K562 (cell line): ENCODE data around the gene NAV2. TPM values are rescaled to one million over a fixed set of nuclear protein-coding genes. Genes with fewer than 3 reads are reported as not detected.

Experiments
- ATAC-seq: fragments of 200-7000 bp; cut with Tn5 transposase; 3 replicates; pipeline ENCODE4 v1.9.1; 2020; ENCODE audit warnings: moderate library complexity
- BruUV-seq: library from RNA; stranded (reverse); fragments of 400-500 nt; replicated peaks from 2 replicates; lab custom pipeline; 2021; lab: Mats Ljungman, UMichigan
- CTCF ChIA-PET: fragments of 300-600 bp; formaldehyde crosslinking; extraction: SDS; loops from one replicate; lab custom pipeline; 2021; ENCODE audit warnings: low intra/inter-chr PET ratio; lab: Yijun Ruan, JAX
- POLR2A ChIA-PET: fragments of 300-600, 350-650 bp; sonication (Branson Sonifier 250); formaldehyde crosslinking; extraction: SDS; loops from one replicate; lab custom pipeline; 2021; ENCODE audit warnings: antibody characterized with exemption, inconsistent platforms; lab: Yijun Ruan, JAX
- DNase-seq, 4 experiments: peaks; one replicate each; pipeline versions ENCODE4 v3.0.0 to v3.0.0-alpha.2; 2011 to 2018; ENCODE audit warnings: low spot score in 3 of 4, mixed read lengths in 3 of 4; ENCODE audit errors: extremely low read depth in 1 of 4
- FAIRE-seq: peaks from 2 replicates; lab custom pipeline; 2011; peaks lifted over from hg19 to GRCh38; lab: Jason Lieb, UNC
- H2AFZ ChIP-seq: 2 replicates; pipeline ENCODE4 v1.6.0; 2011; ENCODE audit warnings: low read depth, low read length, control low read depth, inconsistent platforms
- H3K27ac ChIP-seq: fragments of 200-600 bp; 3 replicates; pipeline ENCODE4 v1.8.0; 2011; ENCODE audit warnings: low read depth, mild to moderate bottlenecking, control low read depth, inconsistent platforms, low read length, moderate library complexity, mixed read lengths; ENCODE audit errors: extremely low read depth
- H3K27me3 ChIP-seq, 2 experiments: fragments of 300-600 bp in 1 of 2; 2 replicates in 1 of 2; 3 replicates in 1 of 2; pipeline versions ENCODE4 v1.6.0 to v1.8.0; 2011; ENCODE audit warnings: inconsistent platforms in 2 of 2, low read length in 2 of 2, mild to moderate bottlenecking in 1 of 2, mixed read lengths in 1 of 2, moderate library complexity in 1 of 2; ENCODE audit not compliant: control insufficient read depth in 2 of 2, insufficient read depth in 2 of 2
- H3K36me3 ChIP-seq: fragments of 300-600 bp; 3 replicates; pipeline ENCODE4 v1.8.0; 2011; ENCODE audit warnings: mild to moderate bottlenecking, low read length, inconsistent platforms; ENCODE audit not compliant: control insufficient read depth, insufficient read depth
- H3K4me1 ChIP-seq, 2 experiments: fragments of 200-600 bp in 1 of 2; replicated peaks in 1 of 2; 2 replicates in 1 of 2; 3 replicates in 1 of 2; pipeline versions ENCODE4 v1.5.1 to v1.8.0; 2011; ENCODE audit warnings: inconsistent platforms in 2 of 2, low read length in 2 of 2, mild to moderate bottlenecking in 1 of 2, mixed read lengths in 1 of 2, moderate library complexity in 1 of 2; ENCODE audit not compliant: control insufficient read depth in 2 of 2, insufficient read depth in 2 of 2
- H3K4me2 ChIP-seq: 2 replicates; pipeline ENCODE4 v1.6.1; 2011; ENCODE audit warnings: low read length, control low read depth, inconsistent platforms, mixed read lengths; ENCODE audit not compliant: insufficient read depth
- H3K4me3 ChIP-seq: fragments of 200-600 bp; sonication (generic), shearing (Covaris generic); 2 replicates; pipeline ENCODE4 v1.5.1; 2016; ENCODE audit warnings: control low read depth, inconsistent platforms
- H3K79me2 ChIP-seq: fragments of 200-600 bp; 3 replicates; pipeline ENCODE4 v1.8.0; 2011; ENCODE audit warnings: low read length, inconsistent platforms; ENCODE audit not compliant: control insufficient read depth, insufficient read depth
- H3K9ac ChIP-seq, 2 experiments: 2 replicates each; pipeline versions ENCODE4 v1.6.0 to v1.6.1; 2011; ENCODE audit warnings: low read depth in 2 of 2, low read length in 2 of 2, control low read depth in 1 of 2, inconsistent platforms in 1 of 2, mild to moderate bottlenecking in 1 of 2, mixed read lengths in 1 of 2; ENCODE audit not compliant: insufficient read depth in 1 of 2
- H3K9me1 ChIP-seq: one replicate; pipeline ENCODE4 v1.6.0; 2011; ENCODE audit warnings: inconsistent platforms, mild to moderate bottlenecking, low read length, moderate library complexity; ENCODE audit not compliant: control insufficient read depth, insufficient read depth
- H3K9me3 ChIP-seq: replicated peaks from 2 replicates; pipeline ENCODE4 v1.5.1; 2011; ENCODE audit warnings: low read depth, low read length, inconsistent platforms; ENCODE audit not compliant: control insufficient read depth, insufficient read depth
- H4K20me1 ChIP-seq: replicated peaks from 2 replicates; pipeline ENCODE4 v1.6.1; 2011; ENCODE audit warnings: low read length, inconsistent platforms, mixed read lengths; ENCODE audit not compliant: control insufficient read depth, insufficient read depth
- PTTG1 ChIP-seq: fragments of 450-650 bp; IDR thresholded peaks from 2 replicates; pipeline ENCODE4 v1.6.1; 2016; ENCODE audit warnings: low read depth, mild to moderate bottlenecking, missing genetic modification characterization, missing compliant biosample characterization
- RAD21 ChIP-seq, 2 experiments: fragments of 250-450 bp in 1 of 2; fragments of 450-650 bp in 1 of 2; sonication (Bioruptor Pico) in 1 of 2; formaldehyde crosslinking in 1 of 2; IDR thresholded peaks in 1 of 2; conservative IDR thresholded peaks in 1 of 2; 2 replicates each; pipeline versions ENCODE4 v1.4.0 to v1.8.0; 2020 to 2022; ENCODE audit warnings: mild to moderate bottlenecking in 2 of 2, moderate library complexity in 1 of 2
- WGBS: fragments of 100-300 bp; shearing (Covaris generic); methylation state at CpG from one replicate; pipeline ENCODE4 v1.1.6; 2016; ENCODE audit warnings: low coverage, mixed read lengths; ENCODE audit not compliant: insufficient coverage; ENCODE audit errors: missing lambda C conversion rate; 5-methylcytosine and 5-hydroxymethylcytosine counted together
- in situ Hi-C: fragments of 300-500 bp; cut with MboI; formaldehyde crosslinking; loops from 4 replicates; pipeline ENCODE4 v1.15.0; 2018; ENCODE audit warnings: inconsistent platforms, mixed read lengths
- intact Hi-C: fragments of 100-400 bp; cut with micrococcal nuclease; formaldehyde crosslinking; loops from 2 replicates; pipeline ENCODE4 v1.14.2; 2022
- polyA plus RNA-seq, 8 experiments: library from polyadenylated mRNA; depleted of rRNA in 4 of 8; stranded (reverse) in 5 of 8; unstranded in 3 of 8; fragments of >200 nt; fragmentation: Nextera tagmentation in 2 of 8; fragmentation: Illumina TruSeq in 1 of 8; extraction: Ambion mirVana in 2 of 8; extraction: Trizol in 1 of 8; gene quantifications; 2 replicates each; pipeline versions ENCODE4 v1.2.1 to v1.2.3, GENCODE V29; 2011 to 2014; ENCODE audit warnings: inconsistent platforms in 1 of 8, missing spikeins in 1 of 8
- total RNA-seq, 7 experiments: library from RNA; depleted of rRNA in 6 of 7; stranded (reverse); fragments of >200 nt in 6 of 7; fragmentation: Illumina TruSeq in 2 of 7; extraction: Trizol in 2 of 7; gene quantifications; 2 replicates each; pipeline versions ENCODE4 v1.2.1 to v1.2.3, GENCODE V29; 2011 to 2021; ENCODE audit warnings: low replicate concordance in 1 of 7
- TF ChIP-seq, protein P1 (sequence below), 3 experiments: IDR thresholded peaks in 2 of 3; conservative IDR thresholded peaks in 1 of 3; 2 replicates each; pipeline ENCODE4 v1.5.1; 2011 to 2012; ENCODE audit warnings: low read length in 3 of 3, mild to moderate bottlenecking in 3 of 3, control low read depth in 2 of 3, improper control_type of control experiment in 1 of 3, inconsistent platforms in 1 of 3, low read depth in 1 of 3, mixed read lengths in 1 of 3, moderate library complexity in 1 of 3; ENCODE audit not compliant: insufficient read depth in 2 of 3

Gene NAV2
- total and polyA plus RNA-seq, 9 of the 15 experiments (the other 6 are each of a cell fraction or from before 2014, with no cell fraction given), result 0.03 to 0.35 (median 0.05) TPM

- Histone ChIP-seq H3K4me3 (no peak overlapping the region), H3K4me1 (no peaks in the 10 kb centered on the region), H3K9me1 (no peaks in the 10 kb centered on the region), H3K79me2 (no peaks in the 10 kb centered on the region), H3K27me3 (peaks cover 0 to 10% of the 10 kb centered on the region in 2 experiments; a peak in 2 of 5 replicates), H2AFZ (no peak overlapping the region), H3K27ac (no peak overlapping the region), H3K36me3 (no peaks in the 10 kb centered on the region), H3K9me3 (no peaks in the 10 kb centered on the region), H3K4me2 (no peak overlapping the region), H4K20me1 (no peaks in the 10 kb centered on the region), H3K9ac (no peak overlapping the region)
- intact Hi-C loops (loop anchor here (1.0 kb wide), 1 partner anchor 236 kb away; no protein-coding TSS in a partner anchor), in situ Hi-C loops (no loop called here)
- POLR2A ChIA-PET, result interaction anchor here (1.1 kb wide), 1 partner anchor 14 kb away, joined by 3 read pairs; no protein-coding TSS in a partner anchor
- CTCF ChIA-PET, result no interaction called here
- DNase-seq, result no peak
- ATAC-seq, result 0 out of 3 replicates have a peak, but pooled peaks have one; percentile 25
- TF ChIP-seq, protein P1, sequence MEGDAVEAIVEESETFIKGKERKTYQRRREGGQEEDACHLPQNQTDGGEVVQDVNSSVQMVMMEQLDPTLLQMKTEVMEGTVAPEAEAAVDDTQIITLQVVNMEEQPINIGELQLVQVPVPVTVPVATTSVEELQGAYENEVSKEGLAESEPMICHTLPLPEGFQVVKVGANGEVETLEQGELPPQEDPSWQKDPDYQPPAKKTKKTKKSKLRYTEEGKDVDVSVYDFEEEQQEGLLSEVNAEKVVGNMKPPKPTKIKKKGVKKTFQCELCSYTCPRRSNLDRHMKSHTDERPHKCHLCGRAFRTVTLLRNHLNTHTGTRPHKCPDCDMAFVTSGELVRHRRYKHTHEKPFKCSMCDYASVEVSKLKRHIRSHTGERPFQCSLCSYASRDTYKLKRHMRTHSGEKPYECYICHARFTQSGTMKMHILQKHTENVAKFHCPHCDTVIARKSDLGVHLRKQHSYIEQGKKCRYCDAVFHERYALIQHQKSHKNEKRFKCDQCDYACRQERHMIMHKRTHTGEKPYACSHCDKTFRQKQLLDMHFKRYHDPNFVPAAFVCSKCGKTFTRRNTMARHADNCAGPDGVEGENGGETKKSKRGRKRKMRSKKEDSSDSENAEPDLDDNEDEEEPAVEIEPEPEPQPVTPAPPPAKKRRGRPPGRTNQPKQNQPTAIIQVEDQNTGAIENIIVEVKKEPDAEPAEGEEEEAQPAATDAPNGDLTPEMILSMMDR (IDR thresholded peaks at IDR 0.05 in 2 of 3, conservative IDR thresholded peaks at IDR 0.05 in 1 of 3; ENCODE audit: insufficient read depth in 2 of 3, low read depth in 1 of 3, low read length in 3 of 3), result peak; percentile 18 to 31 (median 20); a peak in 4 of 6 replicates
- TF ChIP-seq PTTG1 (tag), result no peak
- TF ChIP-seq RAD21 (CRISPR knock-in tag; conservative IDR thresholded peaks at IDR 0.05 in 1 of 2, IDR thresholded peaks at IDR 0.05 in 1 of 2), result 0 out of 4 replicates have a peak, but pooled peaks of 1 of the 2 experiments have one; percentile 25
- BruUV-seq, result no TSS peak
- WGBS, result 0% methylated on average over 2 of the region's 2 CpGs
- no peak for FAIRE-seq
These were observed 87.5 kb downstream of the NAV2 start for GRCh38 chr11:19800162-19800561.
